Activated CD8-positive, alpha-beta memory T cell treated with anti-CD3 and anti-CD28 coated beads for 36 hours (primary cell): Measurements from ENCODE around the gene UBE2D3. TPM values are rescaled to one million over a fixed set of nuclear protein-coding genes. Genes with fewer than 3 reads are reported as not detected.

Experiments used
- CTCF ChIA-PET: fragments of 350-600 bp; sonication (Branson Sonifier 250); formaldehyde crosslinking; loops from one replicate; lab custom pipeline; 2021; ENCODE audit warnings: antibody characterized with exemption; lab: Charles Lee
- POLR2A ChIA-PET: fragments of 350-600 bp; sonication (Branson Sonifier 250); formaldehyde crosslinking; loops from one replicate; lab custom pipeline; 2021; ENCODE audit warnings: antibody characterized with exemption; lab: Charles Lee
- total RNA-seq, 2 experiments: library from RNA; stranded (reverse); gene quantifications; one replicate each; pipeline ENCODE4 v1.2.3, GENCODE V29; 2021

Gene UBE2D3
- total RNA-seq, 2 experiments from 2014 or later = 486 to 487 TPM

- POLR2A ChIA-PET = interaction anchor here (4.7 kb wide), 1 partner anchor 11 kb away, joined by 50 read pairs; the partner anchor contains the start of gene UBE2D3
- CTCF ChIA-PET = interaction anchor here (1.2 kb wide), 1 partner anchor 54 kb away, joined by 3 read pairs; no protein-coding TSS in a partner anchor
Observed at GRCh38 chr4:102815981-102816380, 11.4 kb downstream of the UBE2D3 start.

- POLR2A ChIA-PET = interaction anchor here (0.8 to 0.9 kb wide), 2 partner anchors 10 to 18 kb away, joined by 3 to 6 read pairs; no protein-coding TSS in a partner anchor
- CTCF ChIA-PET = interaction anchor here (1.3 kb wide), 1 partner anchor 9 kb away, joined by 4 read pairs; no protein-coding TSS in a partner anchor
Observed at GRCh38 chr4:102809691-102810090, 17.7 kb downstream of the UBE2D3 start.

- ChIA-PET CTCF (interaction anchor here (1.3 kb wide), 1 partner anchor 9 kb away, joined by 4 read pairs; no protein-coding TSS in a partner anchor), POLR2A (interaction anchor here (0.8 kb wide), 1 partner anchor 19 kb away, joined by 3 read pairs; no protein-coding TSS in a partner anchor)
Observed at GRCh38 chr4:102809190-102809589, 18.2 kb downstream of the UBE2D3 start.

GRCh38 chr4:102808009-102808408 is 19.3 kb downstream of the UBE2D3 start:
- ChIA-PET POLR2A (no interaction called here), CTCF (no interaction called here)

- ChIA-PET POLR2A (no interaction called here), CTCF (no interaction called here)
Observed at GRCh38 chr4:102807345-102807744, 20.0 kb downstream of the UBE2D3 start.

- CTCF ChIA-PET = interaction anchor here (0.6 to 1.0 kb wide), 2 partner anchors 28 to 494 kb away, joined by 3 to 5 read pairs; partner anchors contain the start of gene UBE2D3
- POLR2A ChIA-PET = no interaction called here
Observed at GRCh38 chr4:102799816-102800215, 27.5 kb downstream of the UBE2D3 start.

- POLR2A ChIA-PET = no interaction called here
- CTCF ChIA-PET = no interaction called here
Observed at GRCh38 chr4:102794999-102795398, 32.4 kb downstream of the UBE2D3 start.

GRCh38 chr4:102792361-102792936 is 34.9 kb downstream of the UBE2D3 start:
- ChIA-PET POLR2A (interaction anchor here (0.6 to 0.7 kb wide), 2 partner anchors 9 to 309 kb away, joined by 3 read pairs; no protein-coding TSS in a partner anchor), CTCF (interaction anchor here (1.8 kb wide), 1 partner anchor 27 kb away, joined by 3 read pairs; no protein-coding TSS in a partner anchor)

GRCh38 chr4:102791318-102791835 is 36.0 kb downstream of the UBE2D3 start:
- CTCF ChIA-PET = interaction anchor here (1.8 kb wide), 1 partner anchor 28 kb away, joined by 3 read pairs; no protein-coding TSS in a partner anchor
- POLR2A ChIA-PET = interaction anchor here (1.1 to 2.4 kb wide), 2 partner anchors 30 to 36 kb away, joined by 4 to 6 read pairs; partner anchors contain the start of genes MANBA and UBE2D3

- ChIA-PET CTCF (no interaction called here), POLR2A (interaction anchor here (1.1 to 2.4 kb wide), 2 partner anchors 28 to 39 kb away, joined by 4 to 6 read pairs; partner anchors contain the start of gene MANBA)
Observed at GRCh38 chr4:102789317-102789717, 38.0 kb downstream of the UBE2D3 start.

- POLR2A ChIA-PET = no interaction called here
- CTCF ChIA-PET = no interaction called here
Observed at GRCh38 chr4:102787944-102788343, 39.4 kb downstream of the UBE2D3 start.

- CTCF ChIA-PET = no interaction called here
Observed at GRCh38 chr4:102787096-102787881, 40.1 kb downstream of the UBE2D3 start.

GRCh38 chr4:102786279-102786678 is 41.1 kb downstream of the UBE2D3 start:
- CTCF ChIA-PET = interaction anchor here (0.6 kb wide), 1 partner anchor 33 kb away, joined by 6 read pairs; no protein-coding TSS in a partner anchor
- POLR2A ChIA-PET = no interaction called here

More at GRCh38 chr4:102787096-102787881, 40.1 kb downstream of the UBE2D3 start:
- POLR2A ChIA-PET = no interaction called here

- CTCF ChIA-PET = no interaction called here
- POLR2A ChIA-PET = no interaction called here
Observed at GRCh38 chr4:102783006-102783405, 44.3 kb downstream of the UBE2D3 start.

- POLR2A ChIA-PET = no interaction called here
Observed at GRCh38 chr4:102781570-102781969, 45.8 kb downstream of the UBE2D3 start.

GRCh38 chr4:102780476-102781144 is 46.7 kb downstream of the UBE2D3 start:
- POLR2A ChIA-PET = interaction anchor here (1.0 kb wide), 1 partner anchor 18 kb away, joined by 10 read pairs; no protein-coding TSS in a partner anchor
- CTCF ChIA-PET = no interaction called here

More at GRCh38 chr4:102781570-102781969, 45.8 kb downstream of the UBE2D3 start:
- CTCF ChIA-PET = no interaction called here

GRCh38 chr4:102779204-102779603 is 48.1 kb downstream of the UBE2D3 start:
- POLR2A ChIA-PET = no interaction called here
- CTCF ChIA-PET = no interaction called here

- ChIA-PET CTCF (no interaction called here), POLR2A (no interaction called here)
Observed at GRCh38 chr4:102778720-102779119, 48.6 kb downstream of the UBE2D3 start.

- CTCF ChIA-PET = no interaction called here
- POLR2A ChIA-PET = no interaction called here
Observed at GRCh38 chr4:102775805-102776204, 51.5 kb downstream of the UBE2D3 start.
